NB4 (cell line): ENCODE data around the gene ACADVL.

Experiments used
- DNase-seq: peaks from one replicate; pipeline ENCODE4 v3.0.0; 2010; ENCODE audit warnings: low read depth
- H3K4me3 ChIP-seq: one replicate; pipeline ENCODE4 v1.5.1; 2011; ENCODE audit warnings: mild to moderate bottlenecking, low read depth, low read length, moderate library complexity
- CTCF ChIP-seq: IDR thresholded peaks from one replicate; pipeline ENCODE4 v1.5.1; 2012; ENCODE audit warnings: low read depth, low read length
- MAX ChIP-seq: IDR thresholded peaks from 2 replicates; pipeline ENCODE4 v1.6.1; 2011; ENCODE audit warnings: low read depth, low read length
- MYC ChIP-seq: IDR thresholded peaks from 2 replicates; pipeline ENCODE4 v1.6.1; 2011; ENCODE audit warnings: low read depth, low read length
- POLR2A ChIP-seq: IDR thresholded peaks from 2 replicates; pipeline ENCODE4 v1.6.1; 2011; ENCODE audit warnings: mild to moderate bottlenecking; ENCODE audit not compliant: insufficient read length; ENCODE audit errors: extremely low read depth

ACADVL gene

GRCh38 chr17:7218166-7218565, 1.6 kb upstream of the ACADVL start:
- TF ChIP-seq POLR2A: no peak
- no peak overlapping the region for H3K4me3 ChIP-seq
- DNase-seq: peak; percentile 20

- no peak overlapping the region for H3K4me3 ChIP-seq
- no peak for DNase-seq
- TF ChIP-seq CTCF (no peak), POLR2A (no peak), MYC (no peak), MAX (no peak)
These were observed 980 bp upstream of the ACADVL start for GRCh38 chr17:7218758-7219157.

DNA sequence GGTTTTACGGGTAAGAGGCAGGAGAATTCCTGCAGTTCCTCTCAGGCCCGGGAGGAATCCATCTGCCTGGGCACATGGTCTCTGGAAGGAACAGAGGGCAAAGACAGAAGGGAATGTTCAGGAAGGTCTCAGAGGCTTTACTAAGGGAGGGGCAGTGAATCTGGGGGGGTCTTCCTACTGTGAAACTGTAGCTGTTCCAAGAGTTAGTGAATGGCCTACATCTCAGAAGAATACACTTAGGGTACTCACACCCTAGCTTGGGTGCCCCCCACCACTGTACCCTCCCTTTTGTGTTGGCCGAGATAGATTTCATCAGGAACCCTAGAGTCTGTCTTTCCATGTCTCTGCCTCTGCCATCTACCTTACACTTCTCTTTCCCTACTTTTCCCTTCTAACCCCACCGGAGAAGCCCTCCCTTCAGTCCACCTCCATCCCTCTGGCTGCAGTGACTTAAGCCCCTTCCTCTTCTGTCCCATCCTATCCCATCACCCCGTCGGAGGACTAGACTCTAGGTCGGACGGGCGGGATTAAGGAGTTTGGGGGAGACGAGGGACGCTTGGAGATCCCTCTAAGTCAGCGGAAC, 418 bp upstream of the ACADVL start:
- TF ChIP-seq POLR2A (no peak), MYC (no peak), CTCF (no peak), MAX (no peak)

GRCh38 chr17:7220593-7221277, 997 bp downstream of the ACADVL start:
- no peak; the same call in 1 of the 2 replicates for TF ChIP-seq MYC
- no peak for TF ChIP-seq POLR2A
- TF ChIP-seq CTCF: peak; percentile 47
- TF ChIP-seq MAX: no peak
- peak; percentile 77 for DNase-seq
- peak overlapping the region; percentile 79 for H3K4me3 ChIP-seq

More for the DNA sequence above, 418 bp upstream of the ACADVL start:
- peak overlapping the region; percentile 49 for H3K4me3 ChIP-seq
- no peak for DNase-seq

GRCh38 chr17:7221278-7222092, 1.7 kb downstream of the ACADVL start:
- peak overlapping the region; percentile 79 for H3K4me3 ChIP-seq
- peak; percentile 10 for DNase-seq
- TF ChIP-seq POLR2A (no peak), MYC (no peak), MAX (no peak), CTCF (no peak)
